ENCODE data around the gene BICC1.

DNA sequence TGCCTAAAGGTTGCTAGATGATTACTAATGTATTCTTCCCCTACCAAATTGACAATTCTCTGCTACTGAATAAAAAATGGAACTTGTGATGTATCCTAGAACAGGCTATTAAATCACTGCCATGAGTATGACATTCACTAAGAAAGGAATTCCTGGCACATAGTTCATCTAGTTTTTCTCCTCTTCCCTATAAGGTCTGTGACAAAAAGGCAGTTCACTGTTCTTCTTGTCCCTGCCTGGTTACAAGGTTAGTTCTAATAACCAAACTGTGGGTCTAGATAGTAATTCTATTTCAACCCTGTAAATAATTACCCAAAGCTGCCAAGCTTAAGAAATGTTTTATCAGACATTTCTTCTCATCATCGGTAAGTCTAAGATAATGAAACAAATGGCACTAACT is 245.6 kb downstream of the BICC1 start:
- TF ChIP-seq, protein P1, sequence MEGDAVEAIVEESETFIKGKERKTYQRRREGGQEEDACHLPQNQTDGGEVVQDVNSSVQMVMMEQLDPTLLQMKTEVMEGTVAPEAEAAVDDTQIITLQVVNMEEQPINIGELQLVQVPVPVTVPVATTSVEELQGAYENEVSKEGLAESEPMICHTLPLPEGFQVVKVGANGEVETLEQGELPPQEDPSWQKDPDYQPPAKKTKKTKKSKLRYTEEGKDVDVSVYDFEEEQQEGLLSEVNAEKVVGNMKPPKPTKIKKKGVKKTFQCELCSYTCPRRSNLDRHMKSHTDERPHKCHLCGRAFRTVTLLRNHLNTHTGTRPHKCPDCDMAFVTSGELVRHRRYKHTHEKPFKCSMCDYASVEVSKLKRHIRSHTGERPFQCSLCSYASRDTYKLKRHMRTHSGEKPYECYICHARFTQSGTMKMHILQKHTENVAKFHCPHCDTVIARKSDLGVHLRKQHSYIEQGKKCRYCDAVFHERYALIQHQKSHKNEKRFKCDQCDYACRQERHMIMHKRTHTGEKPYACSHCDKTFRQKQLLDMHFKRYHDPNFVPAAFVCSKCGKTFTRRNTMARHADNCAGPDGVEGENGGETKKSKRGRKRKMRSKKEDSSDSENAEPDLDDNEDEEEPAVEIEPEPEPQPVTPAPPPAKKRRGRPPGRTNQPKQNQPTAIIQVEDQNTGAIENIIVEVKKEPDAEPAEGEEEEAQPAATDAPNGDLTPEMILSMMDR (IDR thresholded peaks at IDR 0.05 in 8 of 11, conservative IDR thresholded peaks at IDR 0.05 in 3 of 11): no peak
- no peak for TF ChIP-seq POLR2A (IDR thresholded peaks at IDR 0.05)
- no peak for TF ChIP-seq POLR2AphosphoS5 (IDR thresholded peaks at IDR 0.05)

Data from spleen (tissue), 7 donors.